BJ (cell line): ENCODE measurements around the gene BHLHE23. TPM values are rescaled to one million over a fixed set of nuclear protein-coding genes. Genes with fewer than 3 reads are reported as not detected.

Source experiments
- CTCF ChIA-PET: fragments of 350-600 bp; formaldehyde crosslinking; extraction: SDS; loops from one replicate; lab custom pipeline; 2021; ENCODE audit warnings: antibody characterized with exemption, inconsistent platforms; lab: Yijun Ruan, JAX
- POLR2A ChIA-PET: fragments of 300-600 bp; sonication (Branson Sonifier 250); formaldehyde crosslinking; extraction: SDS; loops from one replicate; lab custom pipeline; 2021; ENCODE audit warnings: antibody characterized with exemption; lab: Charles Lee
- DNase-seq: peaks from one replicate; pipeline ENCODE4 v3.0.0-alpha.2; 2011; ENCODE audit warnings: low read depth
- H3K27me3 ChIP-seq: 2 replicates; pipeline ENCODE4 v1.6.0; 2011; ENCODE audit warnings: low read length; ENCODE audit not compliant: control insufficient read depth, insufficient read depth
- H3K36me3 ChIP-seq: 2 replicates; pipeline ENCODE4 v1.5.1; 2011; ENCODE audit warnings: low read length; ENCODE audit not compliant: control insufficient read depth, insufficient read depth
- H3K4me3 ChIP-seq: 2 replicates; pipeline ENCODE4 v1.5.1; 2011; ENCODE audit warnings: low read depth, mild to moderate bottlenecking, control low read depth, low read length
- polyA plus RNA-seq: library from polyadenylated mRNA; depleted of rRNA; stranded (reverse); fragments of >200 nt; gene quantifications from 2 replicates; pipeline ENCODE4 v1.2.3, GENCODE V29; 2011
- TF ChIP-seq, protein P1 (sequence below): IDR thresholded peaks from 2 replicates; pipeline ENCODE4 v1.5.1; 2011; ENCODE audit warnings: low read depth, mild to moderate bottlenecking, control low read depth, inconsistent platforms, low read length, moderate library complexity; ENCODE audit not compliant: insufficient read depth

BHLHE23 gene
- polyA plus RNA-seq, 1 experiment = not detected

DNA sequence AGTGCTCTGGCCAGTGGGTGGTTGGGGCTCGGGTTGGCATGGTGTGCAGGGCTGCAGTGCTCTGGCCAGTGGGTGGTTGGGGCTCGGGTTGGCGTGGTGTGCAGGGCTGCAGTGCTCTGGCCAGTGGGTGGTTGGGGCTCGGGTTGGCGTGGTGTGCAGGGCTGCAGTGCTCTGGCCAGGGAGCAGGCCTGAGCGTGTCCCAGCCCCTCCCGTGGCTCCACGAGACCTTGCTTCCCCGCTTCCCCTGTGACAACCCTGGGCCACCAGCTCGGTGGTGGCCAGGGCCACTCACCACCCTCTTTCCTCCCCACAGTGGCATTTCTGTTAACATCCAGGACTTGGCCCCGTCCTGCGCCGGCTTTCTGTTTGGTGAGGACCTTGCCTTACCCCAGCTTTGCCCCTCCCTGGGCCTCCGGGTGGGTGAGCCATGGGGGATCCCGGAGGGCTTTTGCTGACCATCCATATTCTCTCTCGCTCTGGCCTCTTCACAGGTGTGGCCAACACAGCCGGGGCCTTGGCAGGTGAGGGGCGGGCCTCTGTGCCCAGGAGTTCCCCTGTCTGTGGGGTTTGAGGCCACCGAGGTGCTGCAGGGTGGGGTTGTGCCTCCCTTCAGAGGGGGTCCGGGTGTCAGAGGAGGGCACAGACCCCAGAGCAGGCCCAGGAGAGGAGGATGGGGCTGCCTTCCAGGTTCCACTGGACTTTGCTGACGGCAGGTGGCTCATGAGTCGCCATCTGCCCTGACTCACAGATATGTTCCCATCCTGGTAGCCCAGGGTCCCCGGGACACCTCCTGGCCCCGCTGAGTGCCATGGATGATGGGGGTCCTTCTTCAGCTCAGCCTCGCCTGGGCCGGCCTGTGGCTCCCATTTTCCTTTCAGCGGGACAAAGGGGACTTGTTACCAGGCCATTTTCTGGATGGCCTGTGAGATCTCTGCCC lies 40.3 kb downstream of the BHLHE23 start:
- TF ChIP-seq, protein P1, sequence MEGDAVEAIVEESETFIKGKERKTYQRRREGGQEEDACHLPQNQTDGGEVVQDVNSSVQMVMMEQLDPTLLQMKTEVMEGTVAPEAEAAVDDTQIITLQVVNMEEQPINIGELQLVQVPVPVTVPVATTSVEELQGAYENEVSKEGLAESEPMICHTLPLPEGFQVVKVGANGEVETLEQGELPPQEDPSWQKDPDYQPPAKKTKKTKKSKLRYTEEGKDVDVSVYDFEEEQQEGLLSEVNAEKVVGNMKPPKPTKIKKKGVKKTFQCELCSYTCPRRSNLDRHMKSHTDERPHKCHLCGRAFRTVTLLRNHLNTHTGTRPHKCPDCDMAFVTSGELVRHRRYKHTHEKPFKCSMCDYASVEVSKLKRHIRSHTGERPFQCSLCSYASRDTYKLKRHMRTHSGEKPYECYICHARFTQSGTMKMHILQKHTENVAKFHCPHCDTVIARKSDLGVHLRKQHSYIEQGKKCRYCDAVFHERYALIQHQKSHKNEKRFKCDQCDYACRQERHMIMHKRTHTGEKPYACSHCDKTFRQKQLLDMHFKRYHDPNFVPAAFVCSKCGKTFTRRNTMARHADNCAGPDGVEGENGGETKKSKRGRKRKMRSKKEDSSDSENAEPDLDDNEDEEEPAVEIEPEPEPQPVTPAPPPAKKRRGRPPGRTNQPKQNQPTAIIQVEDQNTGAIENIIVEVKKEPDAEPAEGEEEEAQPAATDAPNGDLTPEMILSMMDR = no peak
- ChIA-PET POLR2A (no interaction called here), CTCF (no interaction called here)
- Histone ChIP-seq H3K36me3 (peaks cover 34% of the 10 kb centered on the region), H3K4me3 (no peak overlapping the region), H3K27me3 (no peaks in the 10 kb centered on the region)
- DNase-seq = no peak

DNA sequence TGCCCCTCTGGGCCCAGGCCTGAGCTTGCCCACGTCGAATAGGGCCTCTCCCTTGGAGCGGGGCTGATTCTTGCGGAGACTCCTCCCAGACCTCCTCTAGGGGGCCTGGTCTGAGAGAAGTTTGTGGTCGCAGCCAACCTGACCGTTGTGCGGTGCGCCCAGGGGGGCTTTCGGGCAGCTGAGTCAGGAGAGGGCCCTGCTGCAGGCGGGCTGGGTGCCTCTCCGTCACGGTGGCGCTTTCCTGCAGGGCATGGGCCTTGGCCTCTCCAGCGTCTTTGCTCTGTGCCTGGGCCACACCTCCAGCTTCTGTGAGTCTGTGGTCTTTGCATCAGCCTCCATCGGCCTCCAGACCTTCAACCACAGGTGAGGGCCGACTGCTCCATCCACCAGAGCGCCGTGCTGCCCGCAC lies 41.4 kb downstream of the BHLHE23 start:
- ChIA-PET CTCF (interaction anchor here (1.2 kb wide), 1 partner anchor 44 kb away, joined by 6 read pairs; no protein-coding TSS in a partner anchor), POLR2A (no interaction called here)
- TF ChIP-seq, protein P1 = no peak
- no peak for DNase-seq
- H3K36me3 ChIP-seq = peaks cover 35% of the 10 kb centered on the region
- no peaks in the 10 kb centered on the region for H3K27me3 ChIP-seq
- no peak overlapping the region for H3K4me3 ChIP-seq

DNA sequence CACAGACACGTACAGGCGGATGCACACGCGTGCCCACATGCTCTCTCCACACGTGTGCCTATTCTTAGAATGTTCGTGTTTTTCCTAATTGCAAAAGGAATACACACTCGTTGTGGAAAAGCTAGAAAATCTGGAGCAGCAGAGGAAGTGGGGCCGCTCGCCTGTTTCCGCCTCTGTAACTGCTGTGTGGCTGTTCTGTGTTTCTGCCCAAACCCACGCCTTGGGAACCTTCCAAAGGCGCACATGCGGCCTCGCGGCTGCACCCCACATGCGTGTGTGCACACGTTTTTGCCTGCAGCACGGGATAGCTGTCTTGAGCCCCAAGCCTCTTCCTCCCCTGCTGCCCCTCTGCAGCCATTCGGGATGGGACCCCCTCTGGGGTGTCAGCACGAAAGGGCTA lies 42.1 kb downstream of the BHLHE23 start:
- no peak for DNase-seq
- peaks cover 35% of the 10 kb centered on the region for H3K36me3 ChIP-seq
- no peaks in the 10 kb centered on the region for H3K27me3 ChIP-seq
- TF ChIP-seq, protein P1 = no peak
- ChIA-PET POLR2A (no interaction called here), CTCF (interaction anchor here (1.1 to 1.2 kb wide), 2 partner anchors 11 to 45 kb away, joined by 6 read pairs; partner anchors contain the start of gene SLC17A9)
- H3K4me3 ChIP-seq = no peak overlapping the region

DNA sequence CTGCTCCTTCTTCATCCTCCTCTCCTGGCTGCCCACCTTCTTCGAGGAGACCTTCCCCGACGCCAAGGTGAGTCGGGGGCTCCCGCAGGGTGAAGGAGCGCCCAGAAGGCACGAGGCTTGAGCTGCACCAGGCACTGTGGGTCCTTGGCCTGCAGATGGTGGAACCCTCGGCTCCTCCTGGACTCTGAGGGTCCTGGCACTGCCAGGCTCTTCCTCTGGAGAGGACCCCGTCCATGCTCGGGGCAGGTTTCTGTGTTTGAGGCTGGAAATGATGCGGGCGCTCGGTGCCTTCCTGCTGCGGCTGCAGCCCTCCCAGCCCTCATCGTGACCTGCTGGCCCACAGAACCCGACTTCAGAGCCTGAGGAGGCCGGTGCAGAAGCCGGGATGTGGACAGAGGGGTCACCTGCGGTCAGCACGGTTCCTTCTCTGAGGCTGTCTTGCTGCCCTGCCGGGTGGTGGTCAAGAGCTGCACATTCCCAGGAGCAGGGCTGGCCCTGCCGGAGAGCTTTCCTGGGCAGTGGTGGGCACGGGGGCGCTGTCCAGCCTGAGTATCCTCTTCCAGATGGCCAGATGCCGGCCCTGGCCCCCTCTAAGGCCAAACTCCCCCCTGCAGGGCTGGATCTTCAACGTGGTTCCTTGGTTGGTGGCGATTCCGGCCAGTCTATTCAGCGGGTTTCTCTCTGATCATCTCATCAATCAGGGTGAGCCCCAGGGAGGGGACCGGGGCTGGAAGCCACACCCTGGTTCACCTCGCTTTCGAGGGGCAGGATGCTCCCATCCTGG lies 43.0 kb downstream of the BHLHE23 start:
- ChIA-PET POLR2A (no interaction called here), CTCF (interaction anchor here (0.7 to 1.1 kb wide), 2 partner anchors 9 to 10 kb away, joined by 4 to 6 read pairs; partner anchors contain the start of gene SLC17A9)
- Histone ChIP-seq H3K4me3 (no peak overlapping the region), H3K36me3 (peaks cover 40% of the 10 kb centered on the region), H3K27me3 (no peaks in the 10 kb centered on the region)
- DNase-seq = no peak
- TF ChIP-seq, protein P1 = no peak
